HepG2 (cell line): ENCODE measurements around the gene PYHIN1. TPM values are rescaled to one million over a fixed set of nuclear protein-coding genes. Genes with fewer than 3 reads are reported as not detected.

Experiments used
- ATAC-seq: fragments of 200-7000 bp; cut with Tn5 transposase; 3 replicates; pipeline ENCODE4 v1.9.1; 2020; ENCODE audit warnings: mild to moderate bottlenecking, moderate library complexity
- BruUV-seq: library from RNA; stranded (reverse); fragments of 400-500 nt; replicated peaks from 2 replicates; lab custom pipeline; 2021; lab: Mats Ljungman, UMichigan
- CTCF ChIA-PET: fragments of 300-600 bp; formaldehyde crosslinking; extraction: SDS; loops from one replicate; lab custom pipeline; 2021; ENCODE audit warnings: low total read pairs, inconsistent platforms, low intra/inter-chr PET ratio; lab: Yijun Ruan, JAX
- POLR2A ChIA-PET: fragments of 350-600 bp; sonication (Branson Sonifier 250); formaldehyde crosslinking; loops from one replicate; lab custom pipeline; 2020; ENCODE audit warnings: antibody characterized with exemption, inconsistent platforms; lab: Yijun Ruan, JAX
- DNase-seq: peaks from one replicate; pipeline ENCODE4 v3.0.0-alpha.2; 2015; ENCODE audit warnings: low spot score
- FAIRE-seq: peaks from 3 replicates; lab custom pipeline; 2011; peaks lifted over from hg19 to GRCh38; lab: Jason Lieb, UNC
- H2AFZ ChIP-seq: one replicate; pipeline ENCODE4 v1.6.1; 2011; ENCODE audit warnings: low read length, inconsistent platforms
- H3K27ac ChIP-seq: fragments of 300-600 bp; 3 replicates; pipeline ENCODE4 v1.8.0; 2011; ENCODE audit warnings: mixed run types, mild to moderate bottlenecking, mixed read lengths, low read length, inconsistent platforms; ENCODE audit not compliant: insufficient read depth; ENCODE audit errors: extremely low read length
- H3K27me3 ChIP-seq, 2 experiments: fragments of 200-600 bp in 1 of 2; 2 replicates in 1 of 2; 3 replicates in 1 of 2; pipeline versions ENCODE4 v1.6.0 to v1.8.0; 2011; ENCODE audit warnings: low read length in 2 of 2, mild to moderate bottlenecking in 2 of 2, moderate library complexity in 2 of 2, inconsistent platforms in 1 of 2; ENCODE audit not compliant: insufficient read depth in 2 of 2, control insufficient read depth in 1 of 2
- H3K36me3 ChIP-seq, 2 experiments: fragments of 200-600 bp in 1 of 2; replicated peaks in 1 of 2; 2 replicates in 1 of 2; 3 replicates in 1 of 2; pipeline versions ENCODE4 v1.5.1 to v1.8.0; 2011; ENCODE audit warnings: low read length in 2 of 2, inconsistent platforms in 1 of 2; ENCODE audit not compliant: insufficient read depth in 2 of 2, control insufficient read depth in 1 of 2
- H3K4me1 ChIP-seq: 2 replicates; pipeline ENCODE4 v1.5.1; 2012; ENCODE audit warnings: low read length, inconsistent platforms; ENCODE audit not compliant: insufficient read depth
- H3K4me2 ChIP-seq: 2 replicates; pipeline ENCODE4 v1.6.0; 2011; ENCODE audit warnings: low read depth, low read length, inconsistent platforms
- H3K4me3 ChIP-seq, 3 experiments: fragments of 200-600 bp in 1 of 3; sonication (generic), shearing (Covaris generic) in 1 of 3; replicated peaks in 1 of 3; 2 replicates each; pipeline ENCODE4 v1.5.1; 2011 to 2016; ENCODE audit warnings: low read length in 3 of 3, inconsistent platforms in 2 of 3, low read depth in 2 of 3, mild to moderate bottlenecking in 2 of 3, control low read depth in 1 of 3, mixed read lengths in 1 of 3; ENCODE audit not compliant: insufficient read depth in 1 of 3
- H3K79me2 ChIP-seq: one replicate; pipeline ENCODE4 v1.6.1; 2011; ENCODE audit warnings: low read length, inconsistent platforms; ENCODE audit not compliant: insufficient read depth
- H3K9ac ChIP-seq: 2 replicates; pipeline ENCODE4 v1.6.0; 2011; ENCODE audit warnings: mild to moderate bottlenecking, low read depth, low read length, inconsistent platforms; ENCODE audit not compliant: insufficient read depth
- H3K9me3 ChIP-seq: 2 replicates; pipeline ENCODE4 v1.5.1; 2012; ENCODE audit warnings: mild to moderate bottlenecking, low read length
- H4K20me1 ChIP-seq: 2 replicates; pipeline ENCODE4 v1.6.0; 2011; ENCODE audit warnings: inconsistent platforms, mild to moderate bottlenecking, low read length, moderate library complexity; ENCODE audit not compliant: insufficient read depth
- DNMT1 ChIP-seq: sonication (generic); formaldehyde crosslinking; IDR thresholded peaks from 2 replicates; pipeline ENCODE4 v1.5.1; 2020; ENCODE audit warnings: mild to moderate bottlenecking, missing genetic modification reagents
- FOXJ3 ChIP-seq: sonication (generic); formaldehyde crosslinking; IDR thresholded peaks from 2 replicates; pipeline ENCODE4 v1.4.0; 2020; ENCODE audit warnings: missing genetic modification reagents, mild to moderate bottlenecking, borderline replicate concordance
- GTF3A ChIP-seq: sonication (generic); formaldehyde crosslinking; conservative IDR thresholded peaks from 2 replicates; pipeline ENCODE4 v1.4.0; 2020; ENCODE audit warnings: mild to moderate bottlenecking, missing genetic modification reagents
- GZF1 ChIP-seq: sonication (generic); formaldehyde crosslinking; IDR thresholded peaks from 2 replicates; pipeline ENCODE4 v1.5.1; 2020; ENCODE audit warnings: mild to moderate bottlenecking, missing genetic modification reagents
- IRX3 ChIP-seq: sonication (generic); formaldehyde crosslinking; IDR thresholded peaks from 2 replicates; pipeline ENCODE4 v1.8.1; 2023; ENCODE audit warnings: mild to moderate bottlenecking, low read depth, missing genetic modification reagents, borderline replicate concordance
- POLR2G ChIP-seq: fragments of 200-400 bp; formaldehyde crosslinking; IDR thresholded peaks from 2 replicates; pipeline ENCODE4 v1.6.1; 2018; ENCODE audit warnings: mild to moderate bottlenecking, low read depth, low read length, moderate library complexity
- SMAD9 ChIP-seq: sonication (generic); formaldehyde crosslinking; IDR thresholded peaks from 2 replicates; pipeline ENCODE4 v1.5.1; 2020; ENCODE audit warnings: mild to moderate bottlenecking, missing genetic modification reagents
- SNRNP70 ChIP-seq: fragments of 200-400 bp; formaldehyde crosslinking; IDR thresholded peaks from 2 replicates; pipeline ENCODE4 v1.6.1; 2017; ENCODE audit warnings: mild to moderate bottlenecking, low read depth, low read length, moderate library complexity
- SOX5 ChIP-seq: IDR thresholded peaks from 2 replicates; pipeline ENCODE4 v1.6.1; 2016; ENCODE audit warnings: borderline replicate concordance
- ZKSCAN5 ChIP-seq: sonication (generic); formaldehyde crosslinking; IDR thresholded peaks from 2 replicates; pipeline ENCODE4 v1.5.1; 2020; ENCODE audit warnings: mild to moderate bottlenecking, missing genetic modification reagents
- ZNF232 ChIP-seq: sonication (generic); formaldehyde crosslinking; IDR thresholded peaks from 2 replicates; pipeline ENCODE4 v1.4.0; 2020; ENCODE audit warnings: missing genetic modification reagents, borderline replicate concordance
- ZNF235 ChIP-seq: sonication (generic); formaldehyde crosslinking; IDR thresholded peaks from 2 replicates; pipeline ENCODE4 v1.8.1; 2023; ENCODE audit warnings: mild to moderate bottlenecking, missing genetic modification reagents, borderline replicate concordance
- ZNF24 ChIP-seq: fragments of 450-650 bp; IDR thresholded peaks from 2 replicates; pipeline ENCODE4 v1.6.1; 2017; ENCODE audit warnings: antibody characterized with exemption, mild to moderate bottlenecking
- ZNF614 ChIP-seq: IDR thresholded peaks from 2 replicates; pipeline ENCODE4 v1.6.1; 2018; ENCODE audit warnings: missing biosample characterization, missing genetic modification reagents, inconsistent platforms, borderline replicate concordance
- ZNF616 ChIP-seq: sonication (generic); formaldehyde crosslinking; IDR thresholded peaks from 2 replicates; pipeline ENCODE4 v1.5.0; 2020; ENCODE audit warnings: low read depth, mild to moderate bottlenecking, missing genetic modification reagents
- WGBS: methylation state at CpG from one replicate; pipeline ENCODE4 v1.1.6; 2017; ENCODE audit warnings: low lambda C conversion rate; 5-methylcytosine and 5-hydroxymethylcytosine counted together
- in situ Hi-C: cut with HindIII; loops from 2 replicates; pipeline ENCODE4 v1.10.0; 2017; ENCODE audit warnings: low pct_unique_long_range_greater_than_20kb; ENCODE audit not compliant: extremely low pct_ligation_motif_present
- intact Hi-C: fragments of 100-400 bp; cut with micrococcal nuclease; formaldehyde crosslinking; loops from one replicate; pipeline ENCODE4 v1.10.0; 2022; ENCODE audit not compliant: unreplicated experiment
- polyA plus RNA-seq, 8 experiments: library from polyadenylated mRNA; depleted of rRNA in 3 of 8; stranded (reverse) in 7 of 8; unstranded in 1 of 8; fragments of >200 nt; fragmentation: Illumina TruSeq in 4 of 8; extraction: Trizol in 4 of 8; gene quantifications; 2 replicates each; pipeline versions ENCODE4 v1.2.1 to v1.2.3, GENCODE V29; 2011 to 2016; ENCODE audit warnings: low read depth in 4 of 8, missing spikeins in 1 of 8, mixed read lengths in 1 of 8; ENCODE audit not compliant: insufficient read depth in 1 of 8
- total RNA-seq, 5 experiments: library from RNA; depleted of rRNA; stranded (reverse); fragments of >200 nt; fragmentation: Illumina TruSeq; extraction: Trizol; gene quantifications; 2 replicates each; pipeline ENCODE4 v1.2.3, GENCODE V29; 2016; ENCODE audit warnings: low read depth in 1 of 5
- TF ChIP-seq, protein P1 (sequence below): sonication (generic); formaldehyde crosslinking; IDR thresholded peaks from 2 replicates; pipeline ENCODE4 v1.4.0; 2020; ENCODE audit warnings: missing genetic modification reagents

PYHIN1 gene
- total and polyA plus RNA-seq, 2 of the 13 experiments (the other 11 are each of a cell fraction or from before 2014, with no cell fraction given) = not detected

DNA sequence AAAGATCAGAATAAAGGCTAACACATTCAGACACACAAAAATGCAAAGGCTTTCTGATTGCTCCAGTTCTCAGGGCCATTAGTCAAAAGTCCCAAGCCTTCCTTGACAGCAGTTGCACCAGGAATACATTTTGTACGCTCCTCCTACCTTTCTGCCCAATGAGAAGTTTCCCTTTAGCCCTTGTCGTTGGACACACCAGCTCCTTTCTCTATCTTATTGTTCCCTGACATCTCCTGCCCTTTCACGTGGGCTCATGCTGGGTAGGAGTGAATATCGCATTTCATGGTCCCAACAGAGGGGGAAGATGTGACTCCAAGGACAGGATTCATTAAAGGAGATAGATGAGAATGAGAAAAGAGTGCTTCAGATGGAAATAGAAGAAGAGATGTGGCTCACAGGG, 44.9 kb downstream of the PYHIN1 start:
- no peaks in the 10 kb centered on the region for H4K20me1 ChIP-seq
- no peak overlapping the region for H3K27ac ChIP-seq
- WGBS = 0% methylated on average over 4 of the region's 4 CpGs
- no peak overlapping the region for H2AFZ ChIP-seq
- POLR2A ChIA-PET = no interaction called here
- CTCF ChIA-PET = no interaction called here
- no peak overlapping the region for H3K9ac ChIP-seq
- intact Hi-C loops (no loop called here), in situ Hi-C loops (no loop called here)
- no peaks in the 10 kb centered on the region for H3K36me3 ChIP-seq
- DNase-seq = no peak
- BruUV-seq = no TSS peak
- TF ChIP-seq ZNF614 (no peak), ZNF232 (CRISPR knock-in tag) (no peak), FOXJ3 (CRISPR knock-in tag) (no peak), ZNF24 (no peak), ZKSCAN5 (CRISPR knock-in tag) (no peak)
- peaks cover 61% of the 10 kb centered on the region for H3K9me3 ChIP-seq
- no peak for FAIRE-seq
- no peaks in the 10 kb centered on the region for H3K4me1 ChIP-seq
- H3K27me3 ChIP-seq = no peaks in the 10 kb centered on the region
- ATAC-seq = no peak
- H3K4me2 ChIP-seq = no peak overlapping the region
- H3K4me3 ChIP-seq = no peak overlapping the region
- H3K79me2 ChIP-seq = no peaks in the 10 kb centered on the region

DNA sequence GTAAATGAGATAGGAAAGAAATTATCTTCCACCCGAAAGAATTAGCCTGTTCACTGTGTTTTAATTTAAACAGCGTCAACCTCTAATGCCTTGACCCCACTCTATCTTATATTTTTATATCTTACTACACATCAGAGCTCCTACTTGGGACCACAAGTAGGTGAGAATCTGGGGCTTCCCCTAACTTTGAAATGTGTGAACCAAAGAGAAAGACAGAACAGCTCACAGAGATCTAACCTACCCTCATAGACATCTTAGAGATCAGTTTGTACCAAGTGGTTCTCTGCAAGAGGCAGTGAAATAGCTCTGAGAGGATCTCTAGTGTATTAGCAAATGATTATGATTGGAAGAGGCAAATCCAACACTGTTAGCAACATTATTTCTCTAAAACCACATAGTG, 47.4 kb downstream of the PYHIN1 start:
- Histone ChIP-seq H3K4me1 (no peaks in the 10 kb centered on the region), H3K9me3 (peaks cover 66% of the 10 kb centered on the region), H2AFZ (no peak overlapping the region), H4K20me1 (no peaks in the 10 kb centered on the region), H3K36me3 (no peaks in the 10 kb centered on the region), H3K27ac (no peak overlapping the region), H3K9ac (no peak overlapping the region), H3K27me3 (no peaks in the 10 kb centered on the region), H3K79me2 (no peaks in the 10 kb centered on the region), H3K4me3 (no peak overlapping the region), H3K4me2 (no peak overlapping the region)
- POLR2A ChIA-PET = no interaction called here
- intact Hi-C loops (no loop called here), in situ Hi-C loops (no loop called here)
- FAIRE-seq = no peak
- no TSS peak for BruUV-seq
- ATAC-seq = no peak
- WGBS = 2% methylated on average over 2 of the region's 2 CpGs
- DNase-seq = no peak
- CTCF ChIA-PET = no interaction called here
- no peak for TF ChIP-seq SMAD9 (CRISPR knock-in tag)
- TF ChIP-seq SOX5 (CRISPR knock-in tag) = no peak
- TF ChIP-seq IRX3 (CRISPR knock-in tag) = no peak
- TF ChIP-seq ZNF235 (CRISPR knock-in tag) = no peak
- no peak for TF ChIP-seq DNMT1 (CRISPR knock-in tag)
- TF ChIP-seq, protein P1, sequence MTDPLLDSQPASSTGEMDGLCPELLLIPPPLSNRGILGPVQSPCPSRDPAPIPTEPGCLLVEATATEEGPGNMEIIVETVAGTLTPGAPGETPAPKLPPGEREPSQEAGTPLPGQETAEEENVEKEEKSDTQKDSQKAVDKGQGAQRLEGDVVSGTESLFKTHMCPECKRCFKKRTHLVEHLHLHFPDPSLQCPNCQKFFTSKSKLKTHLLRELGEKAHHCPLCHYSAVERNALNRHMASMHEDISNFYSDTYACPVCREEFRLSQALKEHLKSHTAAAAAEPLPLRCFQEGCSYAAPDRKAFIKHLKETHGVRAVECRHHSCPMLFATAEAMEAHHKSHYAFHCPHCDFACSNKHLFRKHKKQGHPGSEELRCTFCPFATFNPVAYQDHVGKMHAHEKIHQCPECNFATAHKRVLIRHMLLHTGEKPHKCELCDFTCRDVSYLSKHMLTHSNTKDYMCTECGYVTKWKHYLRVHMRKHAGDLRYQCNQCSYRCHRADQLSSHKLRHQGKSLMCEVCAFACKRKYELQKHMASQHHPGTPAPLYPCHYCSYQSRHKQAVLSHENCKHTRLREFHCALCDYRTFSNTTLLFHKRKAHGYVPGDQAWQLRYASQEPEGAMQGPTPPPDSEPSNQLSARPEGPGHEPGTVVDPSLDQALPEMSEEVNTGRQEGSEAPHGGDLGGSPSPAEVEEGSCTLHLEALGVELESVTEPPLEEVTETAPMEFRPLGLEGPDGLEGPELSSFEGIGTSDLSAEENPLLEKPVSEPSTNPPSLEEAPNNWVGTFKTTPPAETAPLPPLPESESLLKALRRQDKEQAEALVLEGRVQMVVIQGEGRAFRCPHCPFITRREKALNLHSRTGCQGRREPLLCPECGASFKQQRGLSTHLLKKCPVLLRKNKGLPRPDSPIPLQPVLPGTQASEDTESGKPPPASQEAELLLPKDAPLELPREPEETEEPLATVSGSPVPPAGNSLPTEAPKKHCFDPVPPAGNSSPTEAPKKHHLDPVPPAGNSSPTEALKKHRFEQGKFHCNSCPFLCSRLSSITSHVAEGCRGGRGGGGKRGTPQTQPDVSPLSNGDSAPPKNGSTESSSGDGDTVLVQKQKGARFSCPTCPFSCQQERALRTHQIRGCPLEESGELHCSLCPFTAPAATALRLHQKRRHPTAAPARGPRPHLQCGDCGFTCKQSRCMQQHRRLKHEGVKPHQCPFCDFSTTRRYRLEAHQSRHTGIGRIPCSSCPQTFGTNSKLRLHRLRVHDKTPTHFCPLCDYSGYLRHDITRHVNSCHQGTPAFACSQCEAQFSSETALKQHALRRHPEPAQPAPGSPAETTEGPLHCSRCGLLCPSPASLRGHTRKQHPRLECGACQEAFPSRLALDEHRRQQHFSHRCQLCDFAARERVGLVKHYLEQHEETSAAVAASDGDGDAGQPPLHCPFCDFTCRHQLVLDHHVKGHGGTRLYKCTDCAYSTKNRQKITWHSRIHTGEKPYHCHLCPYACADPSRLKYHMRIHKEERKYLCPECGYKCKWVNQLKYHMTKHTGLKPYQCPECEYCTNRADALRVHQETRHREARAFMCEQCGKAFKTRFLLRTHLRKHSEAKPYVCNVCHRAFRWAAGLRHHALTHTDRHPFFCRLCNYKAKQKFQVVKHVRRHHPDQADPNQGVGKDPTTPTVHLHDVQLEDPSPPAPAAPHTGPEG = no peak
- no peak for TF ChIP-seq SNRNP70
- no peak for TF ChIP-seq GTF3A (CRISPR knock-in tag)
- no peak for TF ChIP-seq ZNF616 (CRISPR knock-in tag)
- TF ChIP-seq GZF1 (CRISPR knock-in tag) = no peak
- TF ChIP-seq POLR2G = no peak
